HG03521 (cell line): ENCODE results near the gene NEAT1.

ENCODE experiments used
- ATAC-seq: cut with Tn5 transposase; IDR thresholded peaks from one replicate; pipeline ENCODE4 v1.9.1; 2021; ENCODE audit warnings: mild to moderate bottlenecking, moderate library complexity; ENCODE audit not compliant: unreplicated experiment

The NEAT1 gene

GRCh38 chr11:65422633-65423515 lies at the start of gene NEAT1:
Gene NEAT1, plus strand, starts transcription at chr11:65422798.
- peak; percentile 18 for ATAC-seq

- ATAC-seq, result no peak
Measured at GRCh38 chr11:65373839-65374580, 48.6 kb upstream of the NEAT1 start.

- no peak for ATAC-seq
Measured at GRCh38 chr11:65375012-65375411, 47.6 kb upstream of the NEAT1 start.

DNA sequence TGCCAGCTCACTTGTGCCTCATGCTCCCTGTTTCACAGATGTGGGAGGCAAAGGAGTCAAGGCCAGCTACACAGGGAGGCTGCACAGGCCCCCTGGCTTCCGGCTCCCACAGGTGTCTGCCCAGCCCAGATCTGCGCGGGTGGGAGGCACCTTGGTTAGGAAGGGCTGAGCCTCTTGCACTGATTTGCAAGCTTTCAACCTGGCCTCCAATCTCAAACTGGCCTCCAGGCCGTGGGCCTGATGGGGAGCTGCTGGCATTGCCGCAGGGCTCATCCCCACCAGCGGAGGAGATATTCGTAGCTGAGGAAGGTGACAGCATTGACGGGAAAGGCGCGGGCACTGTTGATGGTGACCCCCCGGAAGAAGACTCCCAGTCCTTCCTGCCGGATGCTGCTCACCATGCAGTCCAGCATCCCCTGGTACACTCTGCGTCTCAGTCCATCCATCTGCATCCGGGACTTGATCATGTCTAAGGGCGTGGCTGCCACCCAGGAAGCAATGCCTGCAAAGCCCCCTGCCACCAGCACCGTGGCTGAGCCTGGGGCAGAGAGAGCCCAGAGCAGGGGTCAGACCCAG lies 46.4 kb upstream of the NEAT1 start:
- ATAC-seq, result no peak

- no peak for ATAC-seq
Measured at GRCh38 chr11:65377036-65377435, 45.6 kb upstream of the NEAT1 start.

DNA sequence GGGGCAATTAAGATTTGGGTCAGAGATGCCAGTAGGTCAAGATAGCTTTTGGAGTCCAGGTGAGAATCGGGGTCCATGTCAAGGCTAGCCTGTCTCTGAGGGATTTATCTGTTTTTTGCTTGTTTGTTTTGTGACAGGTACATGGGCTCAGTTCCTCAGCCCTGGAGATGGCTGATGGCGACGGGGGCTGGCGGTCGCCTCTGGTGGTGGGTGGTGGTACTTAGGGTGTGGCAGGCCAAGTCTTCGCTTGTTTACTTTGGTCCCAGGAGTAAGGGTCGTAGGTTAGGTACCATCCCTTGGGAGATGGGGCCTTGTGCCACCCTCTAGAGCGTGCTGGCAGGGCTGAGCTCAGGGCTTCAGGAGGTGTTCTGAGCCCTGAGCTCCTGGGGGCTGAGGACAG lies 44.8 kb upstream of the NEAT1 start:
- ATAC-seq, result no peak

DNA sequence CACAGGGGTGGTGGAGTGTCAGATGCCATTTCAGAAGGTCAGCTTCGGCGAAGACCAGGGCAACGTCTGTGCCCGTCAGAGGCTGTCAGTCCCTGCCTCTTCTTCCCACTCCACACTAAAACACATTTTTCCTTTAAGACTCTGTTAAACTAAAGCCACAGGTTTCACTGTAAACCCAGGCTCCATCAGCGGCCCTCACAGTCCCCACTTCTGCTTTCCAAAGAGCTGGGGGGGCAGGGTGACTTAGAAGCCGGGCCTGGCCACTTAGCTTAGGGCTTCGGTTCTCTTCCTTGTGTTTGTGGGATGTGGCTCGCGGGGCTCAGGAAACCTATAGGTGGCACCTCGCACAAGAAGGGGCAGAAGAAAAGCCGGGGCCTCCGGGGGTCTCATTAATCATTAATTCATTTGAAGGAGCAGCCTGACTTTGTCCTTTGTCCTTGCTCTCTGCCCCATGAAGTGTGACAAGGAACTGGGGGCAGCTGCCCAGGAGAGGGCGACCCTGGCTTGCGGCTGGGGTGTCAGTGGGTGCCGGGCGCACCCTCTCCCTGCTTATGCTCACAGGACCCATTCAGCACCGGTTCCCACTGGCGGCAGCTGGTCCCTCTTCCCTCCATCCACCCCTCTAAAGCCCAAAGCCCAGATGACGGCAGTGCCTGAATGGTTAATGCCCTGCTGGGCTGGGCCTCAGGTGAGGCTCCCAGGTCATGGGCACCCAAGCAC lies 44.2 kb upstream of the NEAT1 start:
- no peak for ATAC-seq

- no peak for ATAC-seq
Measured at GRCh38 chr11:65378928-65379638, 43.5 kb upstream of the NEAT1 start.

GRCh38 chr11:65379698-65380459 lies 42.7 kb upstream of the NEAT1 start:
- no peak for ATAC-seq

DNA sequence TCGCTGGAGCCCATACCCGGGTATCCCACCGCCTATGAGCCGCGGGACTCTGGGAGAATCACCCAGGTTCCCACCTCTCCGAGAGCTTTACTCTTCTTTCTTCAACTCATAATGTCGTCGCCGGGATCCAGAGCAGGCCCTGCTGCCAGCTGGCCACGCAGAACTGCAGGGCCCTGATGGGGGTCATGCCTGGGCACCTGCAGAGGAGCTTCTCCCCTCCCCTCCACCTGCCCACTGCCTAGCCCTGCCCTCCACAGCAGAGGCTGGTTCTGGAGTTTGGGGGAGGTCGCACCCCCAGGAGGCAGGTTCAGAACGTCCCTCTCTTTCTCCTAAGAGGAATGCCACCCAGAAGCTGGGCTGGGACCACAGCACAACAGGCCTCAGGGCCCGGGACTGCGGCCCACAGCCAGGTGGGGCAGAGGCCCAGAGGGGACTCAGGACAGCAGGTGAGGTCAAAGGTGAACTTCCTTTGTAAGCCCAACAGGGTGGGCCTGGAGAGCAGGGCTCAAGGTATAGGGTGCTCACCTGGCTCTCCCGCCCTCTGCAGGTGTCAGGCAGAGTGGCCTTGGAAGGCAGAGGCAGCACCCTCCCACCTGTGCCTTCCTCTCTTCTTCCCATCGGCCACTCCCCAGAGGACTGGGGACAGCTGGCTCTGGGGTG lies 42.0 kb upstream of the NEAT1 start:
- no peak for ATAC-seq

DNA sequence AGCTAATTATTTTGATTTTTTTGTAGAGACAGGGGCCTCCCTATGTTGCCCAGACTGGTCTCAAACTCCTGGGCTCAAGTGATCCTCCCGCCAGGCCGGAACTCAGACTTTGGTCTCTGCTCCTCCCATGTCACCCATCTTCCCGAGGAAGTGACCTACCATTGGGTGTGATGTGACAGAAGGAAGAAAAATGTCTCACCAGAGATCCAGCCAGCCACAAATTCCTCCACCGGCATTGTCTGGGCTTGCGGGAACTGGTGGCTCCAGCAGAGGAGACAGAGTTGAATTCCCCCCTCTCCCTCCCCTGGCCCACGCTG lies 40.9 kb upstream of the NEAT1 start:
- no peak for ATAC-seq

GRCh38 chr11:65382033-65382803 lies 40.4 kb upstream of the NEAT1 start, which contains the start of gene SLC25A45:
Gene SLC25A45, minus strand, starts transcription at chr11:65382646. Its CDS starts 695 bp downstream, at chr11:65381951.
- peak; percentile 58 for ATAC-seq

GRCh38 chr11:65382804-65383368 lies 39.7 kb upstream of the NEAT1 start:
- ATAC-seq, result no peak

GRCh38 chr11:65383778-65384177 lies 38.8 kb upstream of the NEAT1 start:
- no peak for ATAC-seq

GRCh38 chr11:65384301-65384889 lies 38.2 kb upstream of the NEAT1 start:
- no peak for ATAC-seq

DNA sequence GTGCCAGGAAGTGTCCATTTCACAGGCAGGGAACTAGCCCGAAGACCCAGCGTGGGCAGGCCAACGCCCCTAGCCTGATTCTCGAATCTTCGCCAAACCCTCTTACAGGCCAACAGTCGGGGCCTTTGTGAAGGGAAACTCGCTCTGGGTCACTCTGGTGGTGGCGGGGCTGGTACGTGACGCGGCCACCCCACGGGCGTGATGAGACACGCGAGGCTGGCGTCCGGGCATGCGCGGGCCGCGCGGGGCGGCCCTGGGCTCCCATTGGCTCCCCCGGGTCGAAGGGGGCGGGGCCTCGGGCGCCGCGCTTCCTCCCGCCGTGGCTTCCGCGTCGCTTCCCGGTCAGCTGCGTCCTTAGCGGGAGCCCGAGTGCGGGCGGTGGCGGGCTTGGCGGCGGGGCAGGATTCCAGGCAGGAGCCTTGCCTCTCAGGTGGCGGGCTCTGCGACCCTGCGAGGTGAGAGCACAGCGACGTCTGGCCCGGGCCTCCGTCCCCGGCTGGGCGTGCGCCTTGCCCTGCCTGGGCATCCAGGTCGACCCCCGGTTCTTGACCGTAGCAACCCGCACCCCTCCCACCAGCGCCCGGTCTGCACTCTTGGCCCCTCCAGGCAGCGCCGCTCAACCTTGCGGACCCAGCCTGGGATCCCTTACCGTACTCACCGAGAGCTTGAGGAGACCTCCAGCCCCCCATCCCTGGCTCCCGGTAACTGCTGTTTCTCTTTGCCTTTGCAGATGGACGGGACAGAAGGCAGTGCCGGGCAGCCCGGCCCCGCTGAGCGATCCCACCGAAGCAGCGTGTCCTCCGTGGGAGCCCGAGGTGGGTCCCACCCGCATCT lies 36.1 kb upstream of the NEAT1 start, which contains the start of gene FRMD8:
Gene FRMD8, plus strand, starts transcription at position 331 of the 834 bp plus-strand sequence. Its CDS starts 400 bp downstream, at position 731.
- ATAC-seq, result peak; percentile 34

DNA sequence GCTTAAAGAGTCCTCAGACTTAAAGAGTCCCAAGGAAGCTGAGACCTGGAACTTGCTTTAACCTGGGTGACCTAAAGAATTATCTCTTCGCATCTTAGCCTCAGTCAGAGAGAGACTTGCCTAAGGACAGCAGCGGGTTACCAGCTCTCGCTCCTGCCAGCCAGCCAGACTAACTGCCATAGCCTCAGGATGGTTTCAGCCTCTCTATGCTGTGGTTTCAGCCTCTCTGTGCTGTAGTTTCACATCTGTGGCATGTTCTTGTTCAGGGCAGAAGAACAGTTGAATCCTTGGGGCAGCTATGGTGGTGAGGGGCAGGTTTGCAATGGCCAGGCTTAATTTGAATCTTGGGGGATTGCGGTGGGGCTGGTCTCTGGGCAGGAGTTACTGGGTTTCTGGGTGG lies 33.9 kb upstream of the NEAT1 start:
- ATAC-seq, result no peak
